ENCODE results near the gene TRIM33. TPM values are rescaled to one million over a fixed set of nuclear protein-coding genes. Genes with fewer than 3 reads are reported as not detected.

The TRIM33 gene
- total and polyA plus RNA-seq, 2 donors (not counting 3 experiments of a cell fraction or from before 2014, with no cell fraction given): 10.3 to 29.1 TPM

- intact Hi-C loops (cut with micrococcal nuclease): no loop called here
- Histone ChIP-seq H3K27me3 (ENCODE audit: control insufficient read depth in 2 of 2, insufficient read depth in 2 of 2, low read length in 2 of 2) (no peaks in the 10 kb centered on the region), H3K79me2 (ENCODE audit: control insufficient read depth, insufficient read depth, low read length) (peaks cover 91% of the 10 kb centered on the region), H3K4me3 (replicated peaks in 1 of 3; ENCODE audit: insufficient read depth in 1 of 3, low read depth in 1 of 3, low read length in 3 of 3) (no peak overlapping the region), H3K9me1 (replicated peaks; ENCODE audit: control insufficient read depth, extremely low read depth, insufficient read depth, low read length) (no peaks in the 10 kb centered on the region), H3K4me1 (ENCODE audit: control insufficient read depth, extremely low read depth, insufficient read depth, low read length) (no peaks in the 10 kb centered on the region), H2AFZ (ENCODE audit: low read depth, low read length) (no peak overlapping the region), H3K36me3 (ENCODE audit: control insufficient read depth in 2 of 2, extremely low read depth in 1 of 2, insufficient read depth in 2 of 2, low read length in 2 of 2) (no peaks in the 10 kb centered on the region), H3K9me3 (replicated peaks; ENCODE audit: control insufficient read depth, insufficient read depth, low read length) (no peaks in the 10 kb centered on the region), H3K27ac (ENCODE audit: insufficient read depth, low read depth, low read length) (no peak overlapping the region), H3K4me2 (ENCODE audit: insufficient read depth, low read length) (no peak overlapping the region), H4K20me1 (replicated peaks; ENCODE audit: control insufficient read depth, extremely low read depth, insufficient read depth, low read length) (peaks cover 13% of the 10 kb centered on the region), H3K9ac (replicated peaks; ENCODE audit: extremely low read depth, insufficient read depth, low read length) (no peak overlapping the region)
- TF ChIP-seq MAX (IDR thresholded peaks at IDR 0.05; ENCODE audit: insufficient read depth, insufficient read length) (no peak), CTCF (IDR thresholded peaks at IDR 0.05; ENCODE audit: extremely low read depth in 1 of 2, insufficient read depth in 1 of 2, low read depth in 1 of 2, low read length in 2 of 2) (no peak), GATA2 (IDR thresholded peaks at IDR 0.05; ENCODE audit: insufficient read depth, insufficient read length, low read depth, low read length) (no peak), POLR2A (IDR thresholded peaks at IDR 0.05; ENCODE audit: low read depth, low read length) (no peak), EZH2 (IDR thresholded peaks at IDR 0.05; ENCODE audit: borderline replicate concordance, low read depth, low read length, severe bottlenecking) (no peak), MYC (IDR thresholded peaks at IDR 0.05; ENCODE audit: low read depth, low read length) (no peak), POLR2AphosphoS5 (IDR thresholded peaks at IDR 0.05; ENCODE audit: insufficient read depth, low read depth, low read length) (no peak), FOS (IDR thresholded peaks at IDR 0.05; ENCODE audit: borderline replicate concordance, insufficient read depth, low read length) (no peak), JUN (IDR thresholded peaks at IDR 0.05; ENCODE audit: borderline replicate concordance, insufficient read depth, insufficient read length, low read depth) (no peak)
- BruUV-seq (replicated peaks): no TSS peak
- DNase-seq (ENCODE audit: low read depth, low spot score) (no peak), FAIRE-seq (no peak)
- CTCF ChIA-PET: no interaction called here
- dilution Hi-C loops (cut with MboI; ENCODE audit: extremely low pct_ligation_motif_present, low sequenced_read_pairs): no loop called here
- POLR2A ChIA-PET: no interaction called here
Observed at GRCh38 chr1:114492978-114493377, 18.0 kb downstream of the TRIM33 start.

All from endothelial cell of umbilical vein (primary cell).